B cell (primary cell): ENCODE results near the gene ZNF483. TPM values are rescaled to one million over a fixed set of nuclear protein-coding genes. Genes with fewer than 3 reads are reported as not detected.

Experiments
- ATAC-seq: fragments of 200-7000 bp; cut with Tn5 transposase; one replicate; pipeline ENCODE4 v1.10.0; 2021; ENCODE audit warnings: low read depth, mild to moderate bottlenecking, moderate number of reproducible peaks, moderate library complexity
- CTCF ChIA-PET: fragments of 350-600 bp; sonication (Branson Sonifier 250); formaldehyde crosslinking; loops from one replicate; lab custom pipeline; 2021; ENCODE audit warnings: antibody characterized with exemption, inconsistent platforms; lab: Charles Lee
- POLR2A ChIA-PET: fragments of 350-600 bp; sonication (Branson Sonifier 250); formaldehyde crosslinking; loops from one replicate; lab custom pipeline; 2021; ENCODE audit warnings: antibody characterized with exemption; lab: Charles Lee
- DNase-seq: peaks from one replicate; pipeline ENCODE4 v3.0.0; 2013
- H2AFZ ChIP-seq: 2 replicates; pipeline ENCODE4 v1.6.1; 2012; ENCODE audit warnings: mild to moderate bottlenecking, low read depth, low read length; ENCODE audit not compliant: insufficient read depth, poor library complexity, severe bottlenecking
- H3K27ac ChIP-seq, 2 donors: 1 replicate in 1 of 2; 2 replicates in 1 of 2; pipeline ENCODE4 v1.5.1; 2012 to 2013; ENCODE audit warnings: low read length in 2 of 2, mild to moderate bottlenecking in 2 of 2, moderate library complexity in 1 of 2
- H3K27me3 ChIP-seq, 4 experiments: fragments of 200-600 bp in 1 of 4; sonication (generic) in 1 of 4; replicated peaks in 1 of 4; 1 replicate in 2 of 4; 2 replicates in 2 of 4; pipeline versions ENCODE4 v1.6.1 to v1.7.0; 2013 to 2016; ENCODE audit warnings: low read length in 3 of 4, mild to moderate bottlenecking in 2 of 4, mixed read lengths in 1 of 4, moderate library complexity in 1 of 4; ENCODE audit not compliant: insufficient read depth in 4 of 4, control insufficient read depth in 3 of 4; ENCODE audit errors: control extremely low read depth in 1 of 4
- H3K36me3 ChIP-seq, 2 experiments: replicated peaks in 1 of 2; 1 replicate in 1 of 2; 2 replicates in 1 of 2; pipeline versions ENCODE4 v1.6.1 to v1.7.1; 2013; ENCODE audit warnings: low read length in 1 of 2; ENCODE audit not compliant: insufficient read depth in 2 of 2, control insufficient read depth in 1 of 2; ENCODE audit errors: control extremely low read depth in 1 of 2, extremely low read depth in 1 of 2
- H3K4me1 ChIP-seq, 2 donors: fragments of 200-600 bp in 1 of 2; sonication (generic) in 1 of 2; 1 replicate in 1 of 2; 2 replicates in 1 of 2; pipeline versions ENCODE4 v1.5.1 to v1.6.1; 2013 to 2017; ENCODE audit warnings: low read length in 2 of 2; ENCODE audit not compliant: control insufficient read depth in 2 of 2, insufficient read depth in 2 of 2
- H3K4me2 ChIP-seq: replicated peaks from 2 replicates; pipeline ENCODE3; 2012; ENCODE audit warnings: mild to moderate bottlenecking, low read depth, low read length; ENCODE audit not compliant: poor library complexity, severe bottlenecking
- H3K4me3 ChIP-seq, 5 experiments: fragments of 200-600 bp in 1 of 5; sonication (generic) in 1 of 5; 1 replicate in 3 of 5; 2 replicates in 2 of 5; pipeline versions ENCODE4 v1.5.1 to v1.7.0; 2011 to 2016; ENCODE audit warnings: low read length in 4 of 5, mild to moderate bottlenecking in 4 of 5, low read depth in 2 of 5, control low read depth in 1 of 5, moderate library complexity in 1 of 5; ENCODE audit not compliant: insufficient read depth in 1 of 5; ENCODE audit errors: control extremely low read depth in 1 of 5, extremely low read depth in 1 of 5
- H3K79me2 ChIP-seq: fragments of 200-600 bp; sonication (generic); one replicate; pipeline ENCODE4 v1.6.0; 2016; ENCODE audit warnings: low read length; ENCODE audit not compliant: control insufficient read depth, insufficient read depth
- H3K9ac ChIP-seq: fragments of 200-600 bp; sonication (generic); 2 replicates; pipeline ENCODE4 v1.6.1; 2017; ENCODE audit warnings: mild to moderate bottlenecking, low read length, moderate library complexity
- H3K9me3 ChIP-seq, 3 donors: one replicate each; pipeline versions ENCODE4 v1.6.1 to v1.7.1; 2013; ENCODE audit warnings: low read length in 2 of 3; ENCODE audit not compliant: control insufficient read depth in 2 of 3, insufficient read depth in 1 of 3; ENCODE audit errors: control extremely low read depth in 1 of 3
- H4K20me1 ChIP-seq: 2 replicates; pipeline ENCODE4 v1.6.0; 2012; ENCODE audit warnings: mild to moderate bottlenecking, low read length; ENCODE audit not compliant: insufficient read depth, control insufficient read depth, poor library complexity, severe bottlenecking
- H3K27ac Mint-ChIP-seq: one replicate; pipeline ENCODE4 v1.8.0; 2021; ENCODE audit warnings: mixed read lengths
- H3K27me3 Mint-ChIP-seq: one replicate; pipeline ENCODE4 v1.8.0; 2021; ENCODE audit warnings: mixed read lengths
- H3K4me1 Mint-ChIP-seq: one replicate; pipeline ENCODE4 v1.8.0; 2021; ENCODE audit warnings: mixed read lengths
- H3K4me3 Mint-ChIP-seq: one replicate; pipeline ENCODE4 v1.8.0; 2021; ENCODE audit warnings: mixed read lengths
- H3K9me3 Mint-ChIP-seq: one replicate; pipeline ENCODE4 v1.8.0; 2022; ENCODE audit warnings: mixed read lengths; ENCODE audit not compliant: insufficient read depth
- EZH2 ChIP-seq: IDR thresholded peaks from 2 replicates; pipeline ENCODE4 v1.6.1; 2012; ENCODE audit warnings: borderline replicate concordance, low read depth, mild to moderate bottlenecking, moderate library complexity, low read length; ENCODE audit not compliant: insufficient read depth, poor library complexity, severe bottlenecking
- WGBS: methylation state at CpG from one replicate; pipeline ENCODE4 v1.1.5; 2013; ENCODE audit warnings: missing lambda C conversion rate; ENCODE audit not compliant: insufficient coverage; 5-methylcytosine and 5-hydroxymethylcytosine counted together
- intact Hi-C: fragments of 100-400 bp; cut with micrococcal nuclease; formaldehyde crosslinking; loops from one replicate; pipeline ENCODE4 v1.10.0; 2022
- polyA plus RNA-seq: library from polyadenylated mRNA; depleted of rRNA; stranded (reverse); fragments of >200 nt; gene quantifications from 2 replicates; pipeline ENCODE4 v1.2.3, GENCODE V29; 2012
- total RNA-seq, 2 donors: library from RNA; stranded (reverse); fragments of 120-200 nt in 1 of 2; gene quantifications; 1 replicate in 1 of 2; 2 replicates in 1 of 2; pipeline versions ENCODE4 v1.2.3 to v1.2.4, GENCODE V29; 2013 to 2022
- TF ChIP-seq, protein P1 (sequence below): fragments of 200-600 bp; IDR thresholded peaks from one replicate; pipeline ENCODE4 v1.8.0; 2022; ENCODE audit warnings: antibody characterized with exemption, mild to moderate bottlenecking

Gene ZNF483
- total and polyA plus RNA-seq, 2 donors (not counting 1 experiment from before 2014, with no cell fraction given) = 0.43 to 3.0 TPM

GRCh38 chr9:111477677-111478076, 47.3 kb upstream of the ZNF483 start:
- WGBS = no CpG with 5 or more reads among the region's 3 CpGs
- Histone ChIP-seq H3K9me3 (no peaks in the 10 kb centered on the region), H3K4me1 (peaks cover 3 to 6% of the 10 kb centered on the region in 2 donors), H2AFZ (no peak overlapping the region), H3K36me3 (no peaks in the 10 kb centered on the region), H4K20me1 (peaks cover 23% of the 10 kb centered on the region), H3K4me2 (no peak overlapping the region), H3K79me2 (peaks cover 89% of the 10 kb centered on the region), H3K27ac (no peak overlapping the region), H3K4me3 (no peak overlapping the region), H3K27me3 (no peaks in the 10 kb centered on the region), H3K9ac (no peak overlapping the region)
- no peak for DNase-seq
- intact Hi-C loops = no loop called here
- no peak for TF ChIP-seq EZH2
- TF ChIP-seq, protein P1, sequence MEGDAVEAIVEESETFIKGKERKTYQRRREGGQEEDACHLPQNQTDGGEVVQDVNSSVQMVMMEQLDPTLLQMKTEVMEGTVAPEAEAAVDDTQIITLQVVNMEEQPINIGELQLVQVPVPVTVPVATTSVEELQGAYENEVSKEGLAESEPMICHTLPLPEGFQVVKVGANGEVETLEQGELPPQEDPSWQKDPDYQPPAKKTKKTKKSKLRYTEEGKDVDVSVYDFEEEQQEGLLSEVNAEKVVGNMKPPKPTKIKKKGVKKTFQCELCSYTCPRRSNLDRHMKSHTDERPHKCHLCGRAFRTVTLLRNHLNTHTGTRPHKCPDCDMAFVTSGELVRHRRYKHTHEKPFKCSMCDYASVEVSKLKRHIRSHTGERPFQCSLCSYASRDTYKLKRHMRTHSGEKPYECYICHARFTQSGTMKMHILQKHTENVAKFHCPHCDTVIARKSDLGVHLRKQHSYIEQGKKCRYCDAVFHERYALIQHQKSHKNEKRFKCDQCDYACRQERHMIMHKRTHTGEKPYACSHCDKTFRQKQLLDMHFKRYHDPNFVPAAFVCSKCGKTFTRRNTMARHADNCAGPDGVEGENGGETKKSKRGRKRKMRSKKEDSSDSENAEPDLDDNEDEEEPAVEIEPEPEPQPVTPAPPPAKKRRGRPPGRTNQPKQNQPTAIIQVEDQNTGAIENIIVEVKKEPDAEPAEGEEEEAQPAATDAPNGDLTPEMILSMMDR = no peak
- POLR2A ChIA-PET = no interaction called here
- no peak for ATAC-seq
- H3K9me3 Mint-ChIP-seq = no peaks in the 10 kb centered on the region
- CTCF ChIA-PET = no interaction called here
- H3K27ac Mint-ChIP-seq = no peak overlapping the region
- peaks cover 45% of the 10 kb centered on the region for H3K4me1 Mint-ChIP-seq
- no peaks in the 10 kb centered on the region for H3K27me3 Mint-ChIP-seq
- H3K4me3 Mint-ChIP-seq = no peak overlapping the region

- ChIA-PET POLR2A (no interaction called here), CTCF (interaction anchor here (1.3 kb wide), 1 partner anchor 15 kb away, joined by 3 read pairs; no protein-coding TSS in a partner anchor)
- TF ChIP-seq EZH2 = no peak
- TF ChIP-seq, protein P1 = no peak
- H3K27ac Mint-ChIP-seq = peak overlapping the region; percentile 93
- H3K27me3 Mint-ChIP-seq = no peaks in the 10 kb centered on the region
- no peaks in the 10 kb centered on the region for H3K27me3 ChIP-seq
- peak overlapping the region; percentile 90 for H3K9ac ChIP-seq
- H3K36me3 ChIP-seq = no peaks in the 10 kb centered on the region
- peak overlapping the region in 1 of 2 donors; percentile 65 for H3K27ac ChIP-seq
- ATAC-seq = no peak
- peak overlapping the region; percentile 91 for H3K4me3 Mint-ChIP-seq
- H3K4me2 ChIP-seq = peak overlapping the region; percentile 95
- DNase-seq = peak; percentile 10
- H3K9me3 ChIP-seq = no peaks in the 10 kb centered on the region
- 91% methylated on average over 9 of the region's 13 CpGs for WGBS
- H3K9me3 Mint-ChIP-seq = no peaks in the 10 kb centered on the region
- peak overlapping the region in 4 of 5 experiments; percentile 84 to 92 (median 86) for H3K4me3 ChIP-seq
- intact Hi-C loops = loop anchor here (5.0 kb wide), 3 partner anchors 415 to 1795 kb away; partner anchors contain the start of genes CDC26, PRPF4, TXN and UGCG
- H2AFZ ChIP-seq = peak overlapping the region; percentile 92
- peaks cover 16% of the 10 kb centered on the region for H4K20me1 ChIP-seq
- H3K4me1 ChIP-seq = peaks cover 7 to 9% of the 10 kb centered on the region in 2 donors
- peaks cover 63% of the 10 kb centered on the region for H3K79me2 ChIP-seq
- H3K4me1 Mint-ChIP-seq = peaks cover 35% of the 10 kb centered on the region
Observed at GRCh38 chr9:111481885-111482636, 42.9 kb upstream of the ZNF483 start.
